Measurements from ENCODE around the gene NMRAL1.
A peak's percentile ranks its signal among the peaks of the same experiment; 100 is the strongest.

NMRAL1 gene

GRCh38 chr16:4488499-4488967, 14.1 kb upstream of the NMRAL1 start:
- POLR2A ChIA-PET (ENCODE audit: low non-redundant PET), result interaction anchor here (0.6 kb wide), 1 partner anchor 74 kb away, joined by 3 read pairs; no protein-coding TSS in a partner anchor

GRCh38 chr16:4487955-4488498, 13.6 kb upstream of the NMRAL1 start:
- POLR2A ChIA-PET (ENCODE audit: low non-redundant PET), result interaction anchor here (0.6 to 0.7 kb wide), 3 partner anchors 73 to 287 kb away, joined by 3 to 5 read pairs (median 3); no protein-coding TSS in a partner anchor
- H3K27ac ChIP-seq, result peak overlapping the region; percentile 60
- CTCF ChIA-PET, result interaction anchor here (2.1 kb wide), 1 partner anchor 12 kb away, joined by 11 read pairs; the partner anchor contains the start of gene HMOX2
- no peak for DNase-seq (ENCODE audit: low spot score)
- TF ChIP-seq CTCF (conservative IDR thresholded peaks at IDR 0.05; ENCODE audit: low read depth), result no peak

More at GRCh38 chr16:4488499-4488967, 14.1 kb upstream of the NMRAL1 start:
- CTCF ChIA-PET, result no interaction called here
- peak overlapping the region; percentile 60; the same call in 1 of the 2 replicates for H3K27ac ChIP-seq
- no peak for DNase-seq (ENCODE audit: low spot score)
- no peak for TF ChIP-seq CTCF (conservative IDR thresholded peaks at IDR 0.05; ENCODE audit: low read depth)

DNA sequence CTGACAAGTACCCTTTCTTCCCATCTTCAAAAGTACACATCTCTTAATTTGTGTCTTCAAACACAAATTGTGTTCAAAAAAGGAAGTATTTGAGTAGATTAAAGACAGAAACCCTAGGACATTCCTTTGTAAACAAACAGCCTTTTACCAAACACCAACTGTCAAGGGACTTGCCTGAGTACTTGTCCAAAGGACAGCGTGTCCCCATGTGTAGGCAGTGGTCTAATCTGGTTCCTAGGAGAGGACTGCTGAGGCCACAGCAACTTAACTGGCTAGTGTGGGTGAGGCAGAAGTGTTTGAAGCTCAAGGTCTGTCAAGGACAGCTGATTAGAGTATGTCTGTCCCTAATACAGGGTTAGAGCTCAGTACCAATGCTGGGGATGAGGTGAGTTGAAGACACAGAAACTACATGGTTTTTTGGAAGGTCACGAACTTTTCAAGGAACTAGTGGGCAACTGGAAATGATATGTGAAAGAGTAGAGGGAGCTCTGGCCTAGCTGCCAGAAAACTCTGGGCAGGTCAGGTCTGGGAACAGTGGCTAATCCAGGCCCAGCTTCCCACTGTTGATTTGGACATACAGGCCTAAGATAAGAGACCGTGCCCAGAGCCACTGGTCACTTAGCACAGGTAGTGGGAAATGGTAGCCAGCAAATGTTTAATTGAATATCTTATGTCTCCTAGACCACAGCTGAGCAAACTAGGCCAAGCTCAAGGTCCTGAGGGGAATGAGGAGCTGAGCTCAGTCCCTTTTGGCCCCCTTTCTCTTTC, 11.9 kb upstream of the NMRAL1 start:
- ChIA-PET CTCF (interaction anchor here (0.6 to 2.1 kb wide), 2 partner anchors 10 to 38 kb away, joined by 3 to 11 read pairs; partner anchors contain the start of gene HMOX2), POLR2A (ENCODE audit: low non-redundant PET) (no interaction called here)
- no peak for DNase-seq (ENCODE audit: low spot score)
- no peak for TF ChIP-seq CTCF (conservative IDR thresholded peaks at IDR 0.05; ENCODE audit: low read depth)
- H3K27ac ChIP-seq, result peak overlapping the region; percentile 60; the same call in 1 of the 2 replicates

- CTCF ChIA-PET, result no interaction called here
- no peak overlapping the region for H3K27ac ChIP-seq
- no peak for DNase-seq (ENCODE audit: low spot score)
- TF ChIP-seq CTCF (conservative IDR thresholded peaks at IDR 0.05; ENCODE audit: low read depth), result no peak
- POLR2A ChIA-PET (ENCODE audit: low non-redundant PET), result no interaction called here
Measured at GRCh38 chr16:4481963-4482362, 7.5 kb upstream of the NMRAL1 start.

DNA sequence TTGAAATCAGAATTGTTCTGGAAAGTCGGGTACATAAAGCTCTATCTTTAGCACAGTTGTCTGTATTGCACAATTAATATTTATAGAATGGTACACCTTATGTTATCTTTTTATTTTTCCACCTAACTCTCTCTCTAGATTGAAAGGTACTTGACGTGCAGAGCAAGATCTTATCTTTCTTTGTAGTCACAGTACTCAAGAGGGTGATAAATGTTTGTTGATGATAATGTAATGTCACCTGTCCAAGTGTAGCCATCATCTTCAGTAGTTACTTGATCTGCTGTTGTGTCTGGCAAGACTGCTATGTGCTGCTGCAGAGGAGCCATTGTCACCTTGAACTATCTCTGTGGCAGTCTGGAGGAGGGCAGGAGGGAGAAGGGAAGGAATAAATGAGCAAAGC, 7.1 kb upstream of the NMRAL1 start:
- POLR2A ChIA-PET (ENCODE audit: low non-redundant PET), result no interaction called here
- no peak for TF ChIP-seq CTCF (conservative IDR thresholded peaks at IDR 0.05; ENCODE audit: low read depth)
- no peak for DNase-seq (ENCODE audit: low spot score)
- CTCF ChIA-PET, result no interaction called here
- H3K27ac ChIP-seq, result no peak overlapping the region

- CTCF ChIA-PET, result interaction anchor here (0.5 to 0.8 kb wide), 4 partner anchors 14 to 500 kb away, joined by 3 to 6 read pairs (median 4); no protein-coding TSS in a partner anchor
- peak overlapping the region; percentile 86 for H3K27ac ChIP-seq
- peak; percentile 74 for DNase-seq (ENCODE audit: low spot score)
- no peak for TF ChIP-seq CTCF (conservative IDR thresholded peaks at IDR 0.05; ENCODE audit: low read depth)
- POLR2A ChIA-PET (ENCODE audit: low non-redundant PET), result no interaction called here
Measured at GRCh38 chr16:4477966-4478365, 3.5 kb upstream of the NMRAL1 start.
